ENCODE measurements around the gene CRY2. TPM values are rescaled to one million over a fixed set of nuclear protein-coding genes. Genes with fewer than 3 reads are reported as not detected.
A peak's percentile ranks its signal among the peaks of the same experiment; 100 is the strongest.

The CRY2 gene
- total RNA-seq: 10 to 100 TPM; 15.3 to 29.4 (median 20.7) TPM
- 10 to 100 TPM; 16.0 to 28.5 TPM for polyA plus RNA-seq

DNA sequence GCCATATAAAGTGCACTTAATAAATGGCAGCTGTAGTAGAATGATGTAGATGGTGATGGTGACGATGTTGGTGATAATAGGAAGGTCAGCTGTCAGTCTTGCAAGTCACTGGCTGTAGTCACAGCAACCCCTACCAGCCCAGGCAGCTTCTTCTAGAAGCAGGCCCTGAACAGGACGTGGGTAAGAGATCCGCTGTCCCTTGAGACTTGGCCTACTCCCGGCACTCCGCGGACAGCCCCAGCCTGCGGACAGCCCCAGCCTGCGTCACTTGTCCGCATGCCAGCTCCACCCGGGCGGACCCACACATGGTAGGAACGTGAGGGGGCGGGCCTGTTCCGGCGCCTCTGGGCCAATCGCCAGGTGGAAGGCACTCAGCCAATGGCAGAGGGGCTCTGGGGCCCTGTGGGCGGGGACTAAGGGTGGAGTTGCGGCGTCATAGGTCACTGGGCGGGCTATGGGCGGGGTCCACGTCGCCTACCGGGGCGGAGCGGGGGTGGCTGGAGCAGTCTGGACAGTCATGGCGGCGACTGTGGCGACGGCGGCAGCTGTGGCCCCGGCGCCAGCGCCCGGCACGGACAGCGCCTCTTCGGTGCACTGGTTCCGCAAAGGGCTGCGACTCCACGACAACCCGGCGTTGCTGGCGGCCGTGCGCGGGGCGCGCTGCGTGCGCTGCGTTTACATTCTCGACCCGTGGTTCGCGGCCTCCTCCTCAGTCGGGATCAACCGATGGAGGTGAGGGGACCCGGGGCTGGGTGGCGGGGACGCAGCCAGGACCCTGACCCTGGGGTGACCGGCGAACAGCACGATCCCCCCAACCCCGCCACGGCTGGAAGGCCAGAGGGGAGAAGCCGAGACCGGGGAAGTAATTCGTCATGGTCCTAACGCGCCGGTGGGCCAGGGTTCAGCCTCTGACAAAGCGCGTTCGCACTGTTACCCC, at the start of gene CRY2:
Gene CRY2, plus strand, starts transcription at position 502 of the 937 bp plus-strand sequence. Its CDS starts 16 bp downstream, at position 518.
- Histone ChIP-seq H3K27me3 (no peaks in the 10 kb centered on the region), H3K4me3 (peak within 1 kb of the TSS; percentile 63 to 92 (median 80)), H3K4me1 (peaks cover 27 to 40% (median 39%) of the 10 kb centered on the region in 3 donors), H3K36me3 (no peaks in the 10 kb centered on the region), H3K27ac (peak within 1 kb of the TSS; percentile 89 to 95 (median 92)), H3K9me3 (no peaks in the 10 kb centered on the region)
- peak; percentile 89 to 95 (median 91) for ATAC-seq
- TF ChIP-seq, protein P1, sequence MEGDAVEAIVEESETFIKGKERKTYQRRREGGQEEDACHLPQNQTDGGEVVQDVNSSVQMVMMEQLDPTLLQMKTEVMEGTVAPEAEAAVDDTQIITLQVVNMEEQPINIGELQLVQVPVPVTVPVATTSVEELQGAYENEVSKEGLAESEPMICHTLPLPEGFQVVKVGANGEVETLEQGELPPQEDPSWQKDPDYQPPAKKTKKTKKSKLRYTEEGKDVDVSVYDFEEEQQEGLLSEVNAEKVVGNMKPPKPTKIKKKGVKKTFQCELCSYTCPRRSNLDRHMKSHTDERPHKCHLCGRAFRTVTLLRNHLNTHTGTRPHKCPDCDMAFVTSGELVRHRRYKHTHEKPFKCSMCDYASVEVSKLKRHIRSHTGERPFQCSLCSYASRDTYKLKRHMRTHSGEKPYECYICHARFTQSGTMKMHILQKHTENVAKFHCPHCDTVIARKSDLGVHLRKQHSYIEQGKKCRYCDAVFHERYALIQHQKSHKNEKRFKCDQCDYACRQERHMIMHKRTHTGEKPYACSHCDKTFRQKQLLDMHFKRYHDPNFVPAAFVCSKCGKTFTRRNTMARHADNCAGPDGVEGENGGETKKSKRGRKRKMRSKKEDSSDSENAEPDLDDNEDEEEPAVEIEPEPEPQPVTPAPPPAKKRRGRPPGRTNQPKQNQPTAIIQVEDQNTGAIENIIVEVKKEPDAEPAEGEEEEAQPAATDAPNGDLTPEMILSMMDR (IDR thresholded peaks at IDR 0.05): no peak
- 0% methylated on average over 65 to 75 of the region's 75 CpGs for WGBS, 2 donors
- FAIRE-seq: peak; percentile 63
- DNase-seq: peak; percentile 99 to 100 (median 100)
- intact Hi-C loops (cut with DNase I): no loop called here

DNA sequence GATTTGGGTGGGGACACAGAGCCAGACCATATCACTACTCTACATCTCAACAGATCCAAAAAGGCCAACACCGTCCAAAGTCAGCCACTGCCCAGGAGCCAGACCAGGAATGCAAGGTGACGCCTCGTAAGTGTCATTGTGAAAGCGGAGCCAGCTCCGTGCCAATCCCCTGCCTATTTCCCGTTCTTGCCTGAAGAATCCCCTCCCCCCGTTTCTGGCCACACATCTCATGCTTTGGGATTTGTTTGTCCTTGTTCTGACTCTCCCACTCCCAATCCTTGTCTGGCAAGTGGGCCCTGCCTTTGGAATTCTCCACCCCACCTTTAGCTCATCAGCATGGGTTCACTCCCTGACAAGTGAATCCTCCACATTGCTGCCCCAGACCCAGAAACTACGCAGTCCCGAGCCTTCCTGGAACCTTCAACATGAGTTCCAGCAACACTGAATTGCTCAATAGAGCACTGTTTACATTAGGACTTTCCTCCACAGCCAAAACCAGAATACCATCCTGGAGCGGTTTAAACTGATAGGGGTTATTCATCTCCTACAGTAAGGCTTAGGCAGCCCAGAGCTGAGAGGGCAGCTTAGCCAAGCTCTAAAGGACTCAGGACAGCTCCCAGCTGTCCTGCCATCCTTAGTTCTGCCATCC, 48.4 kb upstream of the CRY2 start:
- Histone ChIP-seq H3K36me3 (no peaks in the 10 kb centered on the region), H3K4me3 (no peak overlapping the region), H3K27me3 (no peaks in the 10 kb centered on the region), H3K9me3 (no peaks in the 10 kb centered on the region), H3K4me1 (no peaks in the 10 kb centered on the region), H3K27ac (no peak overlapping the region)
- 78 to 82% methylated on average over 10 of the region's 10 CpGs for WGBS, 2 donors
- FAIRE-seq: no peak
- TF ChIP-seq, protein P1 (IDR thresholded peaks at IDR 0.05): no peak
- intact Hi-C loops (cut with DNase I): no loop called here
- DNase-seq: no peak
- peak in 2 of 4 donors; percentile 4 to 36 for ATAC-seq

DNA sequence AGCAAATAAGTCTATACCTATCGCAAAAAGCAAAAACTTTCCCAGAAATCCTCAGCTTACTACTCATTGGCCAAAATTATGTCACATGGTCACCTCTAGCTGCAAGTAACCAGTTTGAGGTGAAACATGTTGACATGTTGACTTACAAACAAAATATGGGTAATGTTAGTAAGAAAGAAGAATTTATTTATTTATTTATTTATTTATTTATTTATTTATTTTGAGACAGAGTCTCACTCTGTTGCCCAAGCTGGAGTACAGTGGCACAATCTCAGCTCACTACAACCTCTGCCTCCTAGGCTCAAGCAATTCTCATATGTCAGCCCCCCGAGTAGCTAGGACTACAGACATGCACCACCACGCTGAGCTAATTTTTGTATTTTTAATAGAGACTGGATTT, 47.7 kb upstream of the CRY2 start:
- FAIRE-seq (no peak), DNase-seq (no peak), ATAC-seq (no peak)
- Histone ChIP-seq H3K36me3 (no peaks in the 10 kb centered on the region), H3K27me3 (no peaks in the 10 kb centered on the region), H3K4me3 (no peak overlapping the region), H3K4me1 (no peaks in the 10 kb centered on the region), H3K27ac (no peak overlapping the region), H3K9me3 (no peaks in the 10 kb centered on the region)
- 96 to 97% methylated on average over 3 of the region's 3 CpGs for WGBS, 2 donors
- TF ChIP-seq, protein P1 (IDR thresholded peaks at IDR 0.05): no peak
- intact Hi-C loops (cut with DNase I): no loop called here

DNA sequence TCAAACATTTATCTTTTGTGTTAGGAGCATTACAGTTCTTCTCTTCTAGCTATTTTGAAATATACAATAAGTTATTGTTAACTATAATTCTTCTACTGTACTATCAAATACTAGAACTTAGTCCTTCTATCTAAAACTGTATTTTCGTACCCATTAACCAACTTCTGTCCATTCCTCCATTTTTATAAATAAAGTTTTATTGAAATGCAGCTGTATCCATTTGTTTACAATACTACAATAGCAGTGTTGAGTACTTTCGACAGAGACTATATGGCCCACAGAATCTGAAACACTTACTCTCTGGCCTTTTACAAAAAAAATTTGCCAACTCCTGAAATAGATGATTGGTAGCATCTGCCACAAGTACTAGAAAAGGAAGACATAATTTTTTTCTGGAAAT, 47.0 kb upstream of the CRY2 start:
- FAIRE-seq: no peak
- TF ChIP-seq, protein P1 (IDR thresholded peaks at IDR 0.05): no peak
- no peaks in the 10 kb centered on the region for H3K27me3 ChIP-seq
- intact Hi-C loops (cut with DNase I): no loop called here
- no peak for ATAC-seq
- no peak for DNase-seq
- no peak overlapping the region for H3K4me3 ChIP-seq
- no peaks in the 10 kb centered on the region for H3K4me1 ChIP-seq
- H3K9me3 ChIP-seq: no peaks in the 10 kb centered on the region
- H3K27ac ChIP-seq: no peak overlapping the region
- no peaks in the 10 kb centered on the region for H3K36me3 ChIP-seq
- 91 to 96% methylated on average over 2 of the region's 2 CpGs for WGBS, 2 donors

Measured in pancreas (tissue), 10 donors.